ENCODE measurements around the gene ASIC2. TPM values are rescaled to one million over a fixed set of nuclear protein-coding genes. Genes with fewer than 3 reads are reported as not detected.

ASIC2 gene
- polyA plus RNA-seq, 6 donors from 2014 or later = not detected

- Mint-ChIP-seq H3K27me3 (peaks cover 17 to 34% (median 20%) of the 10 kb centered on the region in 3 donors), H3K36me3 (peaks cover 0 to 6% of the 10 kb centered on the region in 2 donors), H3K4me1 (no peaks in the 10 kb centered on the region), H3K4me3 (no peak overlapping the region), H3K27ac (no peak overlapping the region), H3K9me3 (peaks cover 3 to 20% (median 6%) of the 10 kb centered on the region in 7 donors)
- DNase-seq (no peak), ATAC-seq (ENCODE audit: low read depth in 2 of 2) (no peak)
These were observed 9.3 kb upstream of the ASIC2 start for GRCh38 chr17:33302394-33302793.

DNA sequence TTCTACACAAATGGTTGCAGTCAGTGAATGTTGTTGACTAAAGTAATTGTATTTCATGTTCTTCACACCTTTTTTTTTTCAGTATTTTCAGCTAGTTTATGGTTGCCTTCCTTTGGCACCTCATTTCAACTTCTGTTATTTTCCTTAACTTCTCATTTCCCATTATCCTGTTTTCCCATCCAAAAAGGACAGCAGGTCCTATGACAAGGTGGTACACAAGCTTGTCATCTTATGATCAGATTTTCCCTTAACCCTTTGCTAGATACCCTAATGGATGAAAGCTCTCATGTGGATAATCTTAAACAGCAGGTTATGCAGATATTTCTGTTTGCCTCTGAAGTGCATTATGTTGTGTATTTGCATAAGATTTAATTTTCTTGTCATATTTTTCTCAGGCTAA lies 7.1 kb upstream of the ASIC2 start:
- Mint-ChIP-seq H3K9me3 (peaks cover 3 to 20% (median 6%) of the 10 kb centered on the region in 7 donors), H3K4me1 (no peaks in the 10 kb centered on the region), H3K36me3 (peaks cover 0 to 6% of the 10 kb centered on the region in 2 donors), H3K4me3 (no peak overlapping the region), H3K27ac (no peak overlapping the region), H3K27me3 (peaks cover 13 to 26% (median 13%) of the 10 kb centered on the region in 3 donors)
- DNase-seq (no peak), ATAC-seq (ENCODE audit: low read depth in 2 of 2) (no peak)

GRCh38 chr17:33299115-33299514 lies 6.0 kb upstream of the ASIC2 start:
- H3K27ac Mint-ChIP-seq = no peak overlapping the region
- peaks cover 20 to 37% (median 21%) of the 10 kb centered on the region in 3 donors for H3K27me3 Mint-ChIP-seq
- H3K9me3 Mint-ChIP-seq = peaks cover 5 to 20% (median 6%) of the 10 kb centered on the region in 7 donors
- ATAC-seq (ENCODE audit: low read depth in 2 of 2) (no peak), DNase-seq (no peak)
- peaks cover 0 to 4% (median 4%) of the 10 kb centered on the region in 3 donors for H3K4me1 Mint-ChIP-seq
- no peak overlapping the region for H3K4me3 Mint-ChIP-seq
- peaks cover 0 to 6% of the 10 kb centered on the region in 2 donors for H3K36me3 Mint-ChIP-seq

GRCh38 chr17:33297643-33298042 lies 4.5 kb upstream of the ASIC2 start:
- ATAC-seq (ENCODE audit: low read depth in 2 of 2) = no peak
- peaks cover 0 to 15% of the 10 kb centered on the region in 2 donors for H3K36me3 Mint-ChIP-seq
- DNase-seq = no peak
- peak overlapping the region in 1 of 6 donors; percentile 5 for H3K27ac Mint-ChIP-seq
- peaks cover 6 to 20% (median 10%) of the 10 kb centered on the region in 7 donors for H3K9me3 Mint-ChIP-seq
- H3K27me3 Mint-ChIP-seq = peaks cover 20 to 39% (median 25%) of the 10 kb centered on the region in 3 donors
- H3K4me3 Mint-ChIP-seq = no peak overlapping the region
- peaks cover 2 to 9% (median 4%) of the 10 kb centered on the region in 3 donors for H3K4me1 Mint-ChIP-seq

DNA sequence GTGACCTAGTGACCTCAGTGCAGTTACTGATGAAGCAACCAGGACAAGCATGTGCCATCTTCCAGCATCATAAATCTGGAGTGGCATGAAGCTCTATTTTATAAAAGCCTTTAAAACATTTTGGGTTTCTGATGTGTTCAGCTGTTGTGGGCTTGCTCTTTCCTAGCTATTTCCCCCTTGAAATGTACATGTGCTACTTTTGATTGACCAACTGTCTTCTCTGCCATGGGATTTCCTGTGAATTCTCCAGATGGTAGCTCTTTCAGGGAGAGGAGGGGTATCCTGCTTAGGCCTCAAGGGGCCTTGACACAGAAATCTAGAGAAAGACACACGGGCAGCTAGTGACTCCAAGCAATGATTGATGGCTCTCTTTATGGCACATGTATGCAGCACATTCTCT lies 1.9 kb upstream of the ASIC2 start:
- ATAC-seq (ENCODE audit: low read depth in 2 of 2) = no peak

DNA sequence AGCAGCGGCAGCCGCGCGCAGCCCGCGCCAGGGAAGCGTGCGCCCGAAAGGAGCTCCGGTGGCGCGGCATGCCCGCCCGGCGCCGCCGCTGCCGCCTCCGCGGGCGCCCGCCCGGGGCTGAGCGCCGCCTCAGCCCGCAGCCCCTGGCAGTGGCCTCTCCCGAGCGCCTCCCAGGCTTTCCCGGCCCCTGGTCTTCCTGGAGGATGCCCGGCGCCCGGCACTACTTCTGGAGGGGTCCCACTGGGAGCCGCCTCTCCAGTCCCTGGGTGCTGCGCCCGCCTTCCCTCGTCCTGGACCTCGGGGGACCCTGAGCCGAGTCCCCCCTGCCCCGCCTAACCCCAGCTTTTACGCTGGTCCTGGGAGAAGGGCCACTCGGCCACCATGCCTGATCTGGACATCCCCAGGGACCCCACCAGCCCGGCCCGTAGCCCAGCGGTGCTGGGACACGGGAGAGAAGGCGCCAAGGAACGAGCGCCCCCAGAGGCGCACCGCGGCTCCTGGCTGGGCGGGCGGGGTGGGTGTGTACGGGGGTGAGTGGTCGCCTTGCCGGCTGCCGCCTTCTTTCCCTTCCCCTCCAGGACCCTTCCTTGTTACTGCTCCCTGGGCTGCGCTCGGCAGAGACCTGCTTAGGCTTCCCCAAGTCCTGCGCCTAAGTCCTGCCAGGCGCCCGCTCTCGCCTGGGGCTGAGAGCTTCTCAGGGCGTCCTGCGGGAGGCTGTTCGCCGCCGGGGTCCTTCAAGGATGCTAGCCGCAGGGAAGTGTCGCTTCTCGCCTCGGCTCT lies 704 bp downstream of the ASIC2 start:
- Mint-ChIP-seq H3K36me3 (peaks cover 0 to 19% of the 10 kb centered on the region in 2 donors), H3K27ac (no peak overlapping the region), H3K27me3 (peaks cover 48 to 61% (median 59%) of the 10 kb centered on the region in 3 donors), H3K4me3 (peak overlapping the region in 2 of 8 donors; percentile 15 to 30), H3K4me1 (peaks cover 9 to 19% (median 15%) of the 10 kb centered on the region in 3 donors), H3K9me3 (peaks cover 0 to 6% (median 2%) of the 10 kb centered on the region in 7 donors)
- DNase-seq (no peak), ATAC-seq (ENCODE audit: low read depth in 2 of 2) (no peak)

More for the DNA sequence above, 1.9 kb upstream of the ASIC2 start:
- H3K27ac Mint-ChIP-seq = no peak overlapping the region
- H3K9me3 Mint-ChIP-seq = peaks cover 2 to 15% (median 8%) of the 10 kb centered on the region in 7 donors
- peaks cover 0 to 25% of the 10 kb centered on the region in 2 donors for H3K36me3 Mint-ChIP-seq
- H3K27me3 Mint-ChIP-seq = peaks cover 32 to 44% (median 43%) of the 10 kb centered on the region in 3 donors
- peaks cover 9 to 19% (median 15%) of the 10 kb centered on the region in 3 donors for H3K4me1 Mint-ChIP-seq
- DNase-seq = no peak
- no peak overlapping the region for H3K4me3 Mint-ChIP-seq

- peak overlapping the region in 6 of 8 donors; percentile 32 to 79 (median 66) for H3K4me3 Mint-ChIP-seq
- H3K9me3 Mint-ChIP-seq = peaks cover 0 to 6% (median 2%) of the 10 kb centered on the region in 7 donors
- peaks cover 0 to 19% of the 10 kb centered on the region in 2 donors for H3K36me3 Mint-ChIP-seq
- DNase-seq (no peak), ATAC-seq (ENCODE audit: low read depth in 2 of 2) (no peak)
- peaks cover 9 to 19% (median 15%) of the 10 kb centered on the region in 3 donors for H3K4me1 Mint-ChIP-seq
- H3K27me3 Mint-ChIP-seq = peaks cover 53 to 64% (median 59%) of the 10 kb centered on the region in 3 donors
- H3K27ac Mint-ChIP-seq = peak overlapping the region in 1 of 6 donors; percentile 14
These were observed 1.6 kb downstream of the ASIC2 start for GRCh38 chr17:33291248-33292200.

DNA sequence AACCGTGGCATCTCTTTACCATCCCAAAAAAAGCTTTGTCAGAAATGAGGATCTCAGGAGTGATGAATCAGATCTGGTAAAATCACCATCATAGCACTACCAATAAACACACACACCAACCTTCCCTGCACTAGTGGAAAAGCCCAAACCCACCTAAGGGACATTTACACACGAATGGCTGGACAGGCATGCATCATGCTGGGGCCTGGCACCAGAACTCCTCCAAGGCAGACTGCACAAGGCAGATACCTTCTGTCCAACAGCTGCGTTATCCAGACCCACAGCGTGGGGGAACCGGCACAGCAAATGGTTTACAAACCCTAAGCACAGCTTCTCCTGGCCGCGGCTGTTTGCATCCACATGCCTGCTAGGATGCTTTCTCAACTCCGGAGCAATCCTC lies 2.8 kb downstream of the ASIC2 start:
- Mint-ChIP-seq H3K36me3 (peaks cover 0 to 19% of the 10 kb centered on the region in 2 donors), H3K27me3 (peaks cover 48 to 72% (median 55%) of the 10 kb centered on the region in 3 donors), H3K4me3 (no peak overlapping the region), H3K27ac (no peak overlapping the region), H3K4me1 (peaks cover 9 to 19% (median 15%) of the 10 kb centered on the region in 3 donors), H3K9me3 (peaks cover 0 to 6% (median 2%) of the 10 kb centered on the region in 7 donors)
- DNase-seq (no peak), ATAC-seq (ENCODE audit: low read depth in 2 of 2) (no peak)

DNA sequence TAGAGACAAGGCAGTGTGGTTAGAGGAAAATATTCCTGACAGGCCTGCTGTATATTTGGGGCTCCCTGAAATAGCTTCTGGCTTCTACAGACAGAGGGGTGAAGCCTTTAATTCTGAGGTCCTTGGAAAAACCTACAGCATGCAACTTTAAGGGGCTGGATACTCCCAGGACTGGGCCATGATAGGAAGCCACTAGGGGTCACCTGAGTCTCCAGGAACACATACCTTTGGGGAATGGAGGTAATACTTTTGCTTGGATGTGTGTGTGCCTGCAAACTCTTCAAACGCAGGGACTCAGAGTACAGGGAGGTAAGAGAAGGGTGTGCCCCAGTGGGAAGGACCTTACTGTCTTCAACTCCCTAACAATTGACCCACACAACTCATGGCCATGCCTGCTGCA lies 4.1 kb downstream of the ASIC2 start:
- Mint-ChIP-seq H3K4me1 (peaks cover 9 to 15% (median 11%) of the 10 kb centered on the region in 3 donors), H3K9me3 (peaks cover 0 to 6% (median 0%) of the 10 kb centered on the region in 7 donors), H3K27me3 (peaks cover 40 to 62% (median 42%) of the 10 kb centered on the region in 3 donors), H3K4me3 (no peak overlapping the region), H3K36me3 (peaks cover 0 to 17% of the 10 kb centered on the region in 2 donors), H3K27ac (no peak overlapping the region)
- ATAC-seq (ENCODE audit: low read depth in 2 of 2) (no peak), DNase-seq (no peak)

- peaks cover 32 to 53% (median 33%) of the 10 kb centered on the region in 3 donors for H3K27me3 Mint-ChIP-seq
- H3K9me3 Mint-ChIP-seq = peaks cover 0 to 3% (median 0%) of the 10 kb centered on the region in 7 donors
These were observed 5.9 kb downstream of the ASIC2 start for GRCh38 chr17:33287096-33287725.

DNA sequence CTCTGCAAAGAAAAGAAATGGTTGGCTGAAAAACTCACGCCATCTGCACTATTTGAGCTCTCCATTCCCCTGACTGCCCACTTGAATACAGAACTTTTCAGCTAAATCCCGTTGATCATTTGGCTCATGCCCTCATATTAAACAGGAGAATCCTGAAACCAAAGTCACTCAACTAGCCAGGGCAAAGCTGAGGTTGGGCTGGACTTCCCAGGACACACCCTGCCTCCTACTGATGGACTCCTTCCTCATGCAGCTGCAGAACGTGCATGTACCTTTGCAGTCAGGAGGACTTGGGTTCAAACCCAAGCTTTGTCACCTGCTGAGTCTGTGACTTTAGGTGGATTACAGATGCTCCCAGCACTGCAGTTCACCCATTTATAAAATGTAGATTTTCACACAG lies 7.7 kb downstream of the ASIC2 start:
- Mint-ChIP-seq H3K4me3 (no peak overlapping the region), H3K9me3 (peaks cover 0 to 3% (median 0%) of the 10 kb centered on the region in 7 donors), H3K27me3 (peaks cover 19 to 39% (median 24%) of the 10 kb centered on the region in 3 donors), H3K27ac (no peak overlapping the region), H3K4me1 (no peaks in the 10 kb centered on the region), H3K36me3 (no peaks in the 10 kb centered on the region)
- no peak for DNase-seq
- no peak for ATAC-seq (ENCODE audit: low read depth in 2 of 2)

More at GRCh38 chr17:33287096-33287725, 5.9 kb downstream of the ASIC2 start:
- no peak for DNase-seq
- no peak overlapping the region for H3K4me3 Mint-ChIP-seq
- peaks cover 0 to 10% of the 10 kb centered on the region in 2 donors for H3K36me3 Mint-ChIP-seq
- ATAC-seq (ENCODE audit: low read depth in 2 of 2) = no peak
- H3K4me1 Mint-ChIP-seq = peaks cover 6 to 11% (median 9%) of the 10 kb centered on the region in 3 donors
- no peak overlapping the region for H3K27ac Mint-ChIP-seq

- no peaks in the 10 kb centered on the region for H3K36me3 Mint-ChIP-seq
- H3K27ac Mint-ChIP-seq = no peak overlapping the region
- H3K4me3 Mint-ChIP-seq = no peak overlapping the region
- peaks cover 12 to 28% (median 16%) of the 10 kb centered on the region in 3 donors for H3K27me3 Mint-ChIP-seq
- H3K4me1 Mint-ChIP-seq = no peaks in the 10 kb centered on the region
- peaks cover 0 to 3% (median 0%) of the 10 kb centered on the region in 7 donors for H3K9me3 Mint-ChIP-seq
- ATAC-seq (ENCODE audit: low read depth in 2 of 2) = no peak
- no peak for DNase-seq
These were observed 9.1 kb downstream of the ASIC2 start for GRCh38 chr17:33284022-33284421.

Data from naive B cell (primary cell).